Fibroblast of mammary gland (primary cell): Measurements from ENCODE around the gene ATG9A.

Experiments
- DNase-seq: peaks from one replicate; pipeline ENCODE4 v3.0.0-alpha.2; 2010; ENCODE audit warnings: low read depth
- H3K4me3 ChIP-seq: 2 replicates; pipeline ENCODE4 v1.5.1; 2011; ENCODE audit warnings: low read depth, mild to moderate bottlenecking, low read length, moderate library complexity; ENCODE audit not compliant: control insufficient read depth
- CTCF ChIP-seq: conservative IDR thresholded peaks from 2 replicates; pipeline ENCODE4 v1.5.1; 2011; ENCODE audit warnings: low read depth, low read length, inconsistent platforms; ENCODE audit not compliant: control insufficient read depth, insufficient read depth

ATG9A gene

GRCh38 chr2:219219784-219220532 lies 9.5 kb downstream of the ATG9A start:
- H3K4me3 ChIP-seq: no peak overlapping the region
- no peak for TF ChIP-seq CTCF
- DNase-seq: no peak

- H3K4me3 ChIP-seq: peak within 1 kb of the TSS; percentile 56
- TF ChIP-seq CTCF: no peak
- DNase-seq: peak; percentile 90
Observed at GRCh38 chr2:219218732-219219701, 10.4 kb downstream of the ATG9A start, which contains the start of gene ABCB6. TSS of gene ABCB6 (minus strand) at chr2:219218958. CDS start at chr2:219218673, 285 bp downstream.

GRCh38 chr2:219218217-219218731 lies 11.2 kb downstream of the ATG9A start:
- no peak for TF ChIP-seq CTCF
- H3K4me3 ChIP-seq: peak overlapping the region; percentile 56
- peak; percentile 64 for DNase-seq

GRCh38 chr2:219216535-219216915 lies 12.9 kb downstream of the ATG9A start:
- H3K4me3 ChIP-seq: no peak overlapping the region
- DNase-seq: no peak
- TF ChIP-seq CTCF: no peak

- no peak for DNase-seq
Observed at GRCh38 chr2:219215871-219216534, 13.4 kb downstream of the ATG9A start.

More at GRCh38 chr2:219215871-219216534, 13.4 kb downstream of the ATG9A start:
- TF ChIP-seq CTCF: no peak
- no peak overlapping the region for H3K4me3 ChIP-seq
